Mucosa of descending colon (tissue), 3 donors: Measurements from ENCODE around the gene EFNA5. TPM values are rescaled to one million over a fixed set of nuclear protein-coding genes. Genes with fewer than 3 reads are reported as not detected.

ENCODE experiments used
- ATAC-seq: fragments of 200-7000 bp; cut with Tn5 transposase; one replicate; pipeline ENCODE4 v1.9.1; 2020; ENCODE audit warnings: mild to moderate bottlenecking, moderate library complexity
- DNase-seq, 3 donors: peaks; one replicate each; pipeline ENCODE4 v3.0.0-alpha.2; 2020
- H3K36me3 ChIP-seq: fragments of 200-600 bp; one replicate; pipeline ENCODE4 v1.8.0; 2021; ENCODE audit warnings: low read depth, mild to moderate bottlenecking
- H3K4me1 ChIP-seq: fragments of 200-600 bp; one replicate; pipeline ENCODE4 v1.8.0; 2021; ENCODE audit warnings: low read depth, mild to moderate bottlenecking
- H3K4me3 ChIP-seq: fragments of 200-600 bp; one replicate; pipeline ENCODE4 v1.8.0; 2021; ENCODE audit warnings: mild to moderate bottlenecking
- H3K9me3 ChIP-seq: fragments of 200-600 bp; one replicate; pipeline ENCODE4 v1.8.0; 2021; ENCODE audit warnings: mild to moderate bottlenecking
- intact Hi-C, 2 donors: fragments of 100-400 bp; cut with DNase I in 1 of 2; cut with micrococcal nuclease in 1 of 2; formaldehyde crosslinking; loops; one replicate each; pipeline versions ENCODE4 v1.11.0 to v1.11.1; 2022; cut with DNase I, micrococcal nuclease
- total RNA-seq, 3 donors: library from RNA; stranded (reverse); fragmentation: NEBNext Ultra II Directional in 2 of 3; extraction: Animal tissue kit (Norgen Biotek cat#: 25700) in 2 of 3; gene quantifications; one replicate each; pipeline versions ENCODE4 v1.2.1 to v1.2.4, GENCODE V29; 2021 to 2023
- TF ChIP-seq, protein P1 (sequence below): fragments of 200-600 bp; IDR thresholded peaks from one replicate; pipeline ENCODE4 v1.8.0; 2022; ENCODE audit warnings: antibody characterized with exemption, mild to moderate bottlenecking
- donor health status: DM: no; HTN: no; CAD: no; lungs with moderate emphysema.
- donor health status: DM: no; HTN: no; CAD: no.
- donor health status: DM: no; HTN: yes; CAD: no.

The EFNA5 gene
- total RNA-seq, 3 donors from 2014 or later = 12.7 to 14.4 (median 14.3) TPM

- intact Hi-C loops = no loop called here
- Histone ChIP-seq H3K36me3 (no peaks in the 10 kb centered on the region), H3K9me3 (no peaks in the 10 kb centered on the region), H3K4me3 (no peak overlapping the region), H3K4me1 (peaks cover 12% of the 10 kb centered on the region)
- TF ChIP-seq, protein P1, sequence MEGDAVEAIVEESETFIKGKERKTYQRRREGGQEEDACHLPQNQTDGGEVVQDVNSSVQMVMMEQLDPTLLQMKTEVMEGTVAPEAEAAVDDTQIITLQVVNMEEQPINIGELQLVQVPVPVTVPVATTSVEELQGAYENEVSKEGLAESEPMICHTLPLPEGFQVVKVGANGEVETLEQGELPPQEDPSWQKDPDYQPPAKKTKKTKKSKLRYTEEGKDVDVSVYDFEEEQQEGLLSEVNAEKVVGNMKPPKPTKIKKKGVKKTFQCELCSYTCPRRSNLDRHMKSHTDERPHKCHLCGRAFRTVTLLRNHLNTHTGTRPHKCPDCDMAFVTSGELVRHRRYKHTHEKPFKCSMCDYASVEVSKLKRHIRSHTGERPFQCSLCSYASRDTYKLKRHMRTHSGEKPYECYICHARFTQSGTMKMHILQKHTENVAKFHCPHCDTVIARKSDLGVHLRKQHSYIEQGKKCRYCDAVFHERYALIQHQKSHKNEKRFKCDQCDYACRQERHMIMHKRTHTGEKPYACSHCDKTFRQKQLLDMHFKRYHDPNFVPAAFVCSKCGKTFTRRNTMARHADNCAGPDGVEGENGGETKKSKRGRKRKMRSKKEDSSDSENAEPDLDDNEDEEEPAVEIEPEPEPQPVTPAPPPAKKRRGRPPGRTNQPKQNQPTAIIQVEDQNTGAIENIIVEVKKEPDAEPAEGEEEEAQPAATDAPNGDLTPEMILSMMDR = no peak
- ATAC-seq (no peak), DNase-seq (no peak)
Observed at GRCh38 chr5:107570181-107570580, 100.6 kb downstream of the EFNA5 start.

GRCh38 chr5:107567901-107568671 is 102.7 kb downstream of the EFNA5 start:
- TF ChIP-seq, protein P1 = no peak
- DNase-seq = no peak
- H3K4me1 ChIP-seq = peaks cover 12% of the 10 kb centered on the region
- intact Hi-C loops = no loop called here
- no peaks in the 10 kb centered on the region for H3K9me3 ChIP-seq
- no peak overlapping the region for H3K4me3 ChIP-seq
- H3K36me3 ChIP-seq = no peaks in the 10 kb centered on the region
- ATAC-seq = no peak

DNA sequence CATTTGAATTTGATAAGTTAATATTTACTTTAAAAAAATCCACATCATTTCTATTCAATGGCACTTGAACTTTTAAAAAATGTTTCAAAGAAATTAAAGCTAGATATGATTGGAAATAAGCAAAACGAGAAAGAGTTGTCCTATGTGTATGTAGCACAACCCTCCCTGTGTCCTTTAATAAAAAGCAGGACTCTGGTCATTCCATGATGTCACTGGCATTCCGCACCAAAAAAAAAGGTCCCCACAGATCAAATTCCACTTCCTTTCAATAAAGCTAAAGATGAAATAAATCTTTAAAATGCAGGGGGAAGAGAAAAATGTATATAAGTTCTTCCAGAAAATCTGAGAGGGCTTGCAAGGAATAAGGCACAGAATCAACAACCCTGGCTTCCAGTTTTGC is 103.8 kb downstream of the EFNA5 start:
- DNase-seq (no peak), ATAC-seq (no peak)
- TF ChIP-seq, protein P1 = no peak
- intact Hi-C loops = no loop called here
- H3K4me3 ChIP-seq = no peak overlapping the region
- no peaks in the 10 kb centered on the region for H3K36me3 ChIP-seq
- H3K9me3 ChIP-seq = no peaks in the 10 kb centered on the region
- H3K4me1 ChIP-seq = peaks cover 6% of the 10 kb centered on the region

DNA sequence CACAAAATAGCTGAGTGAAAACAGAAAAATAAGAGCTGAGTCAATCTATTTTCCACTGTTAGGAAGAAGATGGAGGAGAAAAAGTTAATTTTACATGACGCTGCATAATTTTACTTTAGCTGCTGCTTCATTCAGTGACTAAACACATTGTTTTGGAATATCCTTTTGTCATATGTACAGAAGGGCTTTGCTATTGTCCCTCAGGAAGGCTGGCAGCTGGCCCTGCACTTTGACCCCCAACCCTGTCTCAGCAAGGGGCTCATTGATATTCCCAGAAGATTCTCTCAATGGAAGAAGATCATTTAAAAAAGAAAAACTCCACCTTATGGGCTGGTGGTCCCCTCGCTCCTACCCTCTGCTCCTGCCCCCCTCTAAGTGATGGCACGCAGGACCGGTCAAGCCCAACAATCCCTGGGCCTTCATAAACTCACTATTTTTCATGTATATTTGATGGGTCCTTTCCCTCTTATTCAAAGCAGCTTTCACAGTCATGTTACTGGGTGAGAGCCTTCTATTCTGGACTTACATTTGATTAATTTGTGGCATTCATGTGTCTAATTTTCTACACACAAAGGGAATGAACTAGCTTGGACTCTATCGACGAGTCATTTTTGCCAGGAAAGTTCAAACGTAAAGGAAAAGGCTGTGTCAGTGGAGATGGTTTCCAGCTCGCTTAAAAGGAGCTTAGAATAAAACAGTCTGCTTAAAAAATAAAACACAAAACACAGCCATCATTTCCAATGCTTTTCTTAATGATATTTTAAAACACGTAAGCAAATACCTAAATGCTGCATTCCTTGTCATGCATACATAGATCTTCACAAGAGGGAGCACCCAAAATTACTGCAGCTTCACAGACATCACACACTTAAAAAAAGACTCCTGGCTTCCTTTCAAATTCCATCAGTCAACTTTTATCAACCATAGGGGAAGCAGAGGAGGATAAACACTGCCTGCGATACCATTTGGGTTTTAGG is 104.7 kb downstream of the EFNA5 start:
- DNase-seq (no peak), ATAC-seq (no peak)
- H3K9me3 ChIP-seq = no peaks in the 10 kb centered on the region
- no peaks in the 10 kb centered on the region for H3K4me1 ChIP-seq
- intact Hi-C loops = no loop called here
- TF ChIP-seq, protein P1 = no peak
- no peaks in the 10 kb centered on the region for H3K36me3 ChIP-seq
- H3K4me3 ChIP-seq = no peak overlapping the region

DNA sequence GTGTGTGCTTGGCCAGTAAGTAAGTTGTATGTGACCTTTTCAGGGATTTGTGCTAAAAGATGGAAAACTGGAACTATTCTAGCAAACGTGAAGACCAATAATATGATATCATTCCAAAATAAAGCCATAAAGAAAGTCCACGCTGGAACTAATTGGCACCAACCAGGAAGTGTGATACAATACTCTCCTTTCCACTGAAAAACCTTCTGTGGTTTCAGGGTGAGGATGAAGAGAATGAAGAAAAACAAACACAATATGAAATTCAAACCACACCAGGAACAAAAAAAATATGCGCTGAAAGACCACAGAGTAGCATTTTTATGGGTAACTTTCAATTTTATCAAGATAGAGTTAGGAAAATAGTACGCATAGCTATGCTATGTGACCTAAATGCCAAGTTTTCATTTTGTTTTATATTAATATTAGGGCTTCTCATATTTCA is 105.8 kb downstream of the EFNA5 start:
- intact Hi-C loops = no loop called here
- H3K9me3 ChIP-seq = no peaks in the 10 kb centered on the region
- H3K4me1 ChIP-seq = no peaks in the 10 kb centered on the region
- H3K36me3 ChIP-seq = no peaks in the 10 kb centered on the region
- no peak overlapping the region for H3K4me3 ChIP-seq
- TF ChIP-seq, protein P1 = no peak
- no peak for DNase-seq
- ATAC-seq = no peak
